ENCODE results near the gene ZBTB47.

Gene ZBTB47

GRCh38 chr3:42638339-42638842 lies 15.1 kb upstream of the ZBTB47 start:
- no peak for TF ChIP-seq CTCF (IDR thresholded peaks at IDR 0.05; ENCODE audit: insufficient read depth, low read length, missing control alignments)
- no peak overlapping the region for H3K4me3 ChIP-seq (ENCODE audit: low read depth, low read length)
- POLR2A ChIA-PET = no interaction called here
- DNase-seq (ENCODE audit: low read depth, low spot score) = no peak
- CTCF ChIA-PET = interaction anchor here (0.6 kb wide), 1 partner anchor 15 kb away, joined by 3 read pairs; no protein-coding TSS in a partner anchor

DNA sequence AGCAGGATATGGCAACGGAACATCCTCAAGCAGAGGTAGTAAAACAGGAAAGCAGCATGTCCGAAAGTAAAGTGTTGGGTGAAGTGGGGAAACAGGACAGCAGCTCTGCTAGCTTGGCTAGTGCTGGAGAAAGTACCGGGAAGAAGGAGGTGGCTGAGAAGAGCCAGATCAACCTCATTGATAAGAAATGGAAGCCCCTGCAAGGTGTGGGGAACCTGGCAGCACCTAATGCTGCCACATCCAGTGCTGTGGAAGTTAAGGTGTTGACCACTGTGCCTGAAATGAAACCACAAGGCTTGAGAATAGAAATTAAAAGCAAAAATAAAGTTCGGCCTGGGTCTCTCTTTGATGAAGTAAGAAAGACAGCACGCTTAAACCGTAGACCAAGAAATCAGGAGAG lies 14.3 kb upstream of the ZBTB47 start:
- no peak for TF ChIP-seq CTCF (IDR thresholded peaks at IDR 0.05; ENCODE audit: insufficient read depth, low read length, missing control alignments)
- POLR2A ChIA-PET = no interaction called here

GRCh38 chr3:42640129-42640528 lies 13.4 kb upstream of the ZBTB47 start:
- H3K4me3 ChIP-seq (ENCODE audit: low read depth, low read length) = no peak overlapping the region
- POLR2A ChIA-PET = no interaction called here
- no peak for DNase-seq (ENCODE audit: low read depth, low spot score)
- TF ChIP-seq CTCF (IDR thresholded peaks at IDR 0.05; ENCODE audit: insufficient read depth, low read length, missing control alignments) = no peak
- CTCF ChIA-PET = interaction anchor here (1.2 kb wide), 1 partner anchor 9 kb away, joined by 3 read pairs; no protein-coding TSS in a partner anchor

More for the DNA sequence above, 14.3 kb upstream of the ZBTB47 start:
- no peak for DNase-seq (ENCODE audit: low read depth, low spot score)
- CTCF ChIA-PET = no interaction called here
- no peak overlapping the region for H3K4me3 ChIP-seq (ENCODE audit: low read depth, low read length)

- DNase-seq (ENCODE audit: low read depth, low spot score) = no peak
- CTCF ChIA-PET = interaction anchor here (1.2 to 2.8 kb wide), 2 partner anchors 10 to 11 kb away, joined by 3 to 16 read pairs; no protein-coding TSS in a partner anchor
- H3K4me3 ChIP-seq (ENCODE audit: low read depth, low read length) = no peak overlapping the region
- no peak for TF ChIP-seq CTCF (IDR thresholded peaks at IDR 0.05; ENCODE audit: insufficient read depth, low read length, missing control alignments)
- POLR2A ChIA-PET = no interaction called here
These were observed 12.6 kb upstream of the ZBTB47 start for GRCh38 chr3:42640771-42641370.

DNA sequence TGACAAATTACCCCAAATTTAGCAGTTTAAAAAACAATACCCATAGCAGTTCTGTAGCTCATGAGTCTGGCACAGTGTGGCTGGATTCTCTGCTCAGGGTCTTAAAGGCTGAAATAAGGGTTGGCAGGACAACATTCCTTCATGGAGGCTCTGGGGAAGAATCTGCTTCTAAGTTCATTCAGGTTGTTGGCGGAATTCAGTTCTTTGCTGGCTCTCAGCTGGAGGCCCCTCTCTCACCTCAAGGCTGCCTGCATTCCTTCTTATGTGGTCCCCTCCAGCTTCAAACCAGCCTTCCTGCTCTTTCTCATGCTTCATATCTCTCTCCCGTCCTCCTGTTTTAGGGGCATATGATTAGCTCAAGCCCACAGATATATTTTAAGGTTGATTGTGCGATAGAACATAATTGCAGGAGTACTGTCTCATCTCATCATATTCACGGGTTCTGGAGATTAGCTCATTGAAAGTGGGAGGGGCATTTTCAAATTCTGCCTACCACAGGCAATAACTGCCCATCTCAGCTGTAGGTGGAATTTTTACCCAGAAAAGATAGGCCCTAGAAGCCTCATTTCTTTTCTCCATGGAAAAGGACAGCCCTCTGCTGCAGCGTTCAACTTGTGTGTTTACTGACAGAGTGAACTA lies 5.6 kb upstream of the ZBTB47 start:
- TF ChIP-seq CTCF (IDR thresholded peaks at IDR 0.05; ENCODE audit: insufficient read depth, low read length, missing control alignments) = no peak
- no peak overlapping the region for H3K4me3 ChIP-seq (ENCODE audit: low read depth, low read length)
- DNase-seq (ENCODE audit: low read depth, low spot score) = no peak
- CTCF ChIA-PET = interaction anchor here (0.7 to 1.0 kb wide), 4 partner anchors 14 to 102 kb away, joined by 3 read pairs; no protein-coding TSS in a partner anchor
- POLR2A ChIA-PET = interaction anchor here (1.2 kb wide), 1 partner anchor 21 kb away, joined by 3 read pairs; no protein-coding TSS in a partner anchor

- no peak for TF ChIP-seq CTCF (IDR thresholded peaks at IDR 0.05; ENCODE audit: insufficient read depth, low read length, missing control alignments)
- CTCF ChIA-PET = no interaction called here
- no peak overlapping the region for H3K4me3 ChIP-seq (ENCODE audit: low read depth, low read length)
- no peak for DNase-seq (ENCODE audit: low read depth, low spot score)
- POLR2A ChIA-PET = interaction anchor here (1.2 kb wide), 1 partner anchor 20 kb away, joined by 3 read pairs; no protein-coding TSS in a partner anchor
These were observed 4.5 kb upstream of the ZBTB47 start for GRCh38 chr3:42649006-42649405.

Data from AG04449 (cell line).